GM21423 (cell line): Measurements from ENCODE around the gene PGLYRP2.

ENCODE experiments used
- ATAC-seq: cut with Tn5 transposase; IDR thresholded peaks from one replicate; pipeline ENCODE4 v1.9.1; 2021; ENCODE audit warnings: mild to moderate bottlenecking, moderate library complexity; ENCODE audit not compliant: unreplicated experiment

Gene PGLYRP2

GRCh38 chr19:15427991-15428471 is 51.3 kb downstream of the PGLYRP2 start:
- no peak for ATAC-seq

GRCh38 chr19:15427350-15427700 is 52.0 kb downstream of the PGLYRP2 start:
- no peak for ATAC-seq

GRCh38 chr19:15426485-15427349 is 52.6 kb downstream of the PGLYRP2 start:
- no peak for ATAC-seq

- ATAC-seq = no peak
These were observed 53.9 kb downstream of the PGLYRP2 start for GRCh38 chr19:15425321-15425950.

GRCh38 chr19:15424692-15425272 is 54.5 kb downstream of the PGLYRP2 start:
- ATAC-seq = no peak

GRCh38 chr19:15424121-15424520 is 55.2 kb downstream of the PGLYRP2 start:
- ATAC-seq = no peak

GRCh38 chr19:15423130-15423529 is 56.2 kb downstream of the PGLYRP2 start:
- no peak for ATAC-seq

- no peak for ATAC-seq
These were observed 56.8 kb downstream of the PGLYRP2 start for GRCh38 chr19:15422296-15423075.

GRCh38 chr19:15421721-15422260 is 57.5 kb downstream of the PGLYRP2 start:
- no peak for ATAC-seq

GRCh38 chr19:15421136-15421695 is 58.1 kb downstream of the PGLYRP2 start:
- ATAC-seq = no peak

- ATAC-seq = no peak
These were observed 59.8 kb downstream of the PGLYRP2 start for GRCh38 chr19:15419413-15420025.
